GM19238 (cell line): ENCODE data around the gene PRPSAP1.

Experiments
- DNase-seq: peaks from one replicate; pipeline ENCODE4 v3.0.0; 2011; ENCODE audit warnings: low spot score; ENCODE audit not compliant: insufficient read length

The PRPSAP1 gene

DNA sequence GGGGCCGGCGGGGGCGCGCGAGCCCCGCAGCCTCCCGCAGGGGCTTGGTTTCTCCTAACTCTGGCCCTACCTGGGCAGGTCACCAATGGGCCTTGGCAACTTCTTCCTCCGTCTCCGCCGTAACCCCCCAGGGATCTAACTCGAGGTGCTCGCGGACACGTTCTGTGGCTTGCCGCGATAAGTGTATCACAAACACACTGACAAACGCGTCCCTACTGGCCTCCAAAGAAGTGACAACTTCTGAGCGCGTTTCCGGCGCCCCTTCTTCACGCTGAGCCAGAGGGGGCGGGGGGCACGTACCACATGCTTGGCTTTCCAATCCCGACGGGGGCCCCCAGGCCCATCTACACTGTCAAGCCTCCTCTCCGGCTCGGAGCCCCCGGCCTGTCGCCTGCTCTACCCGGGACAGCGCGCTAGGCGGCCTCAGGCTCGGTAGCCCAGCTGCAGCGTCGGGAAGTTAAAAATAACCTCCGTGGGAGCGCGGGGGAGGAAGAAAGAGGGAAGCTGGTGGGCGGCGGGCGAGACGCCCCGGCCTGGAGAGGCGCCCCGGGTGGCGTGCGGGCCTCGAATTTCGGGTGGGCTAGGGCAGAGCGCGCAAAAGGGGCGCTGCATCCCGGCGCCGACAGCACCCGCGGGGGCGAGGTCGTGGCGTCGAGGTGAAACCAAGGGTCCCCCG is 30.0 kb upstream of the PRPSAP1 start:
- peak; percentile 69 for DNase-seq

DNA sequence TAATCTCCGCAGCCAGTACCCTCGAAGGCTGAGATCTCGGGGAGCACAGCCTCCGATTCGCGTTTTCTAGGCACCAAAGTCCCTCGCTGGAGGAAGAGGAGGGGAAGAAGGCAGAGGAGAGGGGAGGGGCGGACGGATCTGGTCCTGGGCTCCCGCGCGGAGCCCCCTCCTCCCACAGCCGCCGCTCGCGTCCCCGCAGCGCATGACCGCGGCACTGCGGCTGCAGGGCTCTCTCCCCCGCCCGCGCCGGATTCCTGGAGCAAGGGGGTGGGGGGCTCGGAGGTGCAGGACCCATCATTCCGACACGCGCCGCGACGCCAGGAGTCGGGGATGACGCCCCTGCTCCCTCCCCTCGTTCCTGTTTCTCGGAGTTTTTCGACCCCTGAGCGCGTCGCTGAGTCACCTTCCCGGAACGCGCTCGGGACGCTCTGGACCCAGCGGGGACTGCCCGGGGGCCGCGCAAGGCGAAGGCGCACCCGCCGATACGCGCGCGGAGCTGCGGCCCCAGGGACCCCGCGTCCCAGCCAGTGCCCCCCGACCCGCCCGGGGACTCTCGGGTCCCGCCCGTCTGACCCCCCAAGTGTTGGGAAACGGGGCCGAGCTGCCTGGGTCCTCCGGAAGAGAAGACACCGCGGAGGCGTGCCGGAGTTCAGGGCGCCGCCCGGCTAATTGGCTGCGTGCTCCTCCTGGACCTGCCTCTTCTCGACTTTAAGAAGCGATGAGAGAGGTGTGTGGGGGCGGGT is 29.3 kb upstream of the PRPSAP1 start:
- peak; percentile 37 for DNase-seq

DNA sequence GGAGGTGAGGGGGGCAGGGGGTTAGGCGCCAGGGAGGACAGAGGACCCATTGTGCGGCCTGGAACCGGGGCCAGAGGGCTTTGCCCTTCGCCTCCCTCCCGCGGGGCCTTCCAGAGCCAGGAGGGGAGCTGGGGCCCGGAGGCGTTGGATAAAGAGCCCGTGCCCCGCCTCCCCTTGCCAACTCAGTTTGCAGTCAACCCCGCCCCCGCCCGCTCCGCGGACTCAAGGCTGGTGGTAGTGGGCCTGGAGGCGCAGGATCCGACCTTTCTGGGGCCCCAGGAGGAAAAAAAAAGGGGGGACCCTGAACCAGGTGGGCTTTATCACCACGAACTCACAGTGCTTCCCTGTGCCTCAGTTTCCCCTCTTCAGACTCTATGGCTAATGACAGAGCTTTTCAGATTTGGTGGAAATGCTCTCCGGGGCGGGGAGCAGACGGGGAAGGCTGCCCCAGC is 28.7 kb upstream of the PRPSAP1 start:
- DNase-seq = no peak

DNA sequence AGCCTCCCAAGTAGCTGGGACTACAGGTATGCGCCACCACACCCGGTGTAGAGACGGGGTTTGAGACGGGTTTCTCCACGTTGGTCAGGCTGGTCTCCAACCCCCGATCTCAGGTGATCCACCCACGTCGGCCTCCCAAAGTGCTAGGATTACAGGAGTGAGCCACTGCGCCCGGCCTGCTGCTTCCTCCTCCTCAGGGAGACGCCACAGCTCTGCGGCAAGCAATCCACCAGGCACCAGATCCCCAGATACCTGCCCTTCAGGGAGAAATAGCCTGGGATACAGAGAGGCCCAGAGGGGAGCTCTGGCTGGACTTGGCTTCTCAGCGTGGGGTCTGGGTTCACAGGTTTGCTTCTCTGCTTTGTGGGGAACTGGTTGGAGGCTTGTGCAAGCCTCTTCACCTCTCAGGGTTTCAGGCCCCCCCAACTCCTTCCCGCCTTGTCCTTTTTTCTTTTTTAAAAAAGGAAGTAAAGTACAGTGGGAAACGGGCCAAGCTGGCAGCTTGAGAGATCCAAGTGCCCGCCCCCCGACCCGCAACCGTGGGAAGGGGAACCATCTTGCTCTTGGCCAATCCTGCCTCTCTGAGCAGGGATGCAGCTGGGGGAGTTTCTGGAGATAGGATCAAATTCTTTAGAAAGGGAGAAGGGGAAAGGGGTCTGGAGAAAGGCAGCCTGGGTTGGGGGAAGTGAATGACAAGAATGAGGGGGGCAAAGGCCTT is 28.1 kb upstream of the PRPSAP1 start:
- DNase-seq = no peak

DNA sequence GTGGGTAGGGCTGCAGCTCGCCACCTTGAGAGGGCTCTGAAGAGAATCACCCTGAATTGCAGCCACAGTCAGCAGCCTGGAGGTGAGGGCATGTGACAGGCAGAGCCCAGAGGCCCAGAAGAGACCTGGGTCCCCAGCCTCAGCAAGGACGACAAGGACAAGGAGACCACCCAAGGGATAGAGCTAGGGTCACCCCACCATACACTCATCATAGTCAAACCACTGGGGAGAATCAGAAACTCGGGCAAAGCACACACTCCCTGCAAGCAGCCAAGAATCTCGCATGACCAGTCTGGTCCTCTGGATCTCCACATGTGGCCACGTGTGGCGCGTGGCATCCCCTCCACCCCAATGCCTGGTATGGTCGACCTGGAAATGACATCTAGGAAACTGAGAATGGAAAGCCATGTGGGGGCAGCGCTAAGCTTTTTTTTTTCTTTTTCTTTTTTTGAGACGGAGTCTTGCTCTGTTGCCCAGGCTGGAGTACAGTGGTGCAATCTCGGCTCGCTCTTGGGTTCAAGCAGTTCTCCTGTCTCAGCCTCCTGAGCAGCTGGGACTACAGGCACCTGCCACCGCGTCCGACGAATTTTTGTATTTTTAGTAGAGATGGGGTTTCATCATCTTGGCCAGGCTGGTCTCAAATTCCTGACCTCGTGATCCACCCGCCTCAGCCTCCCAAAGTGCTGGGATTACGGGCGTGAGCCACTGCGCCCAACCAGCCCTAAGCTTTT is 26.1 kb upstream of the PRPSAP1 start:
- no peak for DNase-seq

DNA sequence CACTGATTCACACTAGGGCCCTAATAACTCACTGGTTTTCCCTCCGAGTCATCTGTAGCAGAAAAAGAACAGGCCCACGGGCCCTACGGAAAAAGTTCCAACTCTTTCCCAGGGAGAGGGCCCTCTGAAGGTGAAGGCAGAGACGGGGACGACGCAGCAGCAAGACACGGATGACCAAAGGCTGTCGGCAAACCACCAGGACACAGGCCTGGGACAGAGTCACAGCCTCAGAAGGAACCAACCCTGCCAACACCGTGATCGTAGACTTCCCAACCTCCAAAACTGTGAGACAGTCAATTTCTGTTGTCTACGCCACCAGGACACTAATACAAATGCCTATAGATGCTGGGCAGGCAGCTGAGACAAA is 25.5 kb upstream of the PRPSAP1 start:
- DNase-seq = no peak

DNA sequence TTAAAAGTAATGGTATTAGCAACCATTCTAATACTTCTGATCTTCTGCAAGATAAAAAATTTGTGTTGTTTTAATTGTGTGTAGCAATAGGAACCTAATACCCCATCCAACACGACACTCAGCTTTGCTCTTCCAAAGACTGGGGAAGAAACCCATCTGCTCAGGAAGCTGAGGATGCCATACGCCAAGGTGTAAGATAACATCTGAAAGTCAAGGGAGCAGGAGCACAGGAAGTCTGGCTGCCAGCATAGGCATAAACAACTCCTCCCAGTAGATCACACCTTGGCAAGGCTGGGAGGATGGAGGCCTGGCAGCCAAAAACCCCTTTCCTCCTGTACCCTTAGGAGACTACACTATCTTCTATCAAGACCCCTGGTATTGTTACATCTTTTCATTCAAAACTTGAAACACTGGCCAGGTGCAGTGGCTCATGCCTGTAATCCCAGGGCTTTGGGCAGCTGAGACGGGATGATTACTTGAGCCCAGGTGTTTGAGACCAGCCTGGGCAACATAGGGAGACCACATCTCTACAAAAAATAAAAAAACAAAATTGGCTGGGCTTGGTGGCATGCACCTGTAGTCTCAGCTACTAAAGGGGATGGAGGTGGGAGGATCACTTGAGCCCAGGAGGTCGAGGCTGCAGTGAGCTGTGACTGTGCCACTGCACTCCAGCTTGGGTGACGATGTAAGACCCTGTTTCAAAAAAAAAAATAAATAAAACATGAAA is 25.0 kb upstream of the PRPSAP1 start:
- no peak for DNase-seq

DNA sequence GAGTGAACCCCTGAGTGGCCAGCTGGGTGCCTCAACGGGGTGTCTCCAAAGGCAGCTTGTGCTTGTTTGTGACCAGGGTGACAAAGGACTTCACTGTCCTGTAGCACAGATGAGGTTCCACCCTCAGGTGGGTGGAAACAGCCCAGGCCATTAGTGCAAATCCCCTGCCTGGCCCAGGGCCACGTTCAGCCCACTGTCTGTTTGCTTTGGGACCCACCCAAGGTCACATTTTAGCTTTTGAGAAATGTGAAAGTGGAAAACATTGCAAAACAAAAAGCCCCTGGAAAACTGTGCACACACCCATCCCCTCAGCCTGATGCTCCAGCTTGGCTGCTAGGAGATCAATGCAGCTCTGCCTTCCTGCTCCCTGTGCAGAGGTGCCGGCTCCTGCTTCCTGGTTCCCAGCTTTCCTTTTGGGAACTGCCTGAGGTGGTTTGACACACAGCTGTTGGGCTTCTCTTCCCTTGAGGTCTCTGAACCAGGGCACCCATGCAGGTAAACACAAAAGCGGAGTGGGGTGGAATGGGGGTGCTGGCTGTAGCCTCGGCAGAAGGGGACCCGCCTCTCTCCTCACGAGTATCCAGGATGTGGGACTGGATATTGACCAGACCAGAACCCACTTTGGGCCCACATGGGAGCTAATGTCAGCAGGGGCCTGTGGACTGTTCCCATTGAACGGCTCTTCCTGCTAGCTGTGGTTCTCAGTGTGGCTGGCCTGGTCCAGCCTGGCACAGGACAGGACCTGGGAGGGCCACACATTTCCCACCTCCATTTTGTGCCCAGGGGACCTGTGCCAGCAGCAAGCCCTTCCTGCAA is 22.8 kb upstream of the PRPSAP1 start:
- DNase-seq = no peak

DNA sequence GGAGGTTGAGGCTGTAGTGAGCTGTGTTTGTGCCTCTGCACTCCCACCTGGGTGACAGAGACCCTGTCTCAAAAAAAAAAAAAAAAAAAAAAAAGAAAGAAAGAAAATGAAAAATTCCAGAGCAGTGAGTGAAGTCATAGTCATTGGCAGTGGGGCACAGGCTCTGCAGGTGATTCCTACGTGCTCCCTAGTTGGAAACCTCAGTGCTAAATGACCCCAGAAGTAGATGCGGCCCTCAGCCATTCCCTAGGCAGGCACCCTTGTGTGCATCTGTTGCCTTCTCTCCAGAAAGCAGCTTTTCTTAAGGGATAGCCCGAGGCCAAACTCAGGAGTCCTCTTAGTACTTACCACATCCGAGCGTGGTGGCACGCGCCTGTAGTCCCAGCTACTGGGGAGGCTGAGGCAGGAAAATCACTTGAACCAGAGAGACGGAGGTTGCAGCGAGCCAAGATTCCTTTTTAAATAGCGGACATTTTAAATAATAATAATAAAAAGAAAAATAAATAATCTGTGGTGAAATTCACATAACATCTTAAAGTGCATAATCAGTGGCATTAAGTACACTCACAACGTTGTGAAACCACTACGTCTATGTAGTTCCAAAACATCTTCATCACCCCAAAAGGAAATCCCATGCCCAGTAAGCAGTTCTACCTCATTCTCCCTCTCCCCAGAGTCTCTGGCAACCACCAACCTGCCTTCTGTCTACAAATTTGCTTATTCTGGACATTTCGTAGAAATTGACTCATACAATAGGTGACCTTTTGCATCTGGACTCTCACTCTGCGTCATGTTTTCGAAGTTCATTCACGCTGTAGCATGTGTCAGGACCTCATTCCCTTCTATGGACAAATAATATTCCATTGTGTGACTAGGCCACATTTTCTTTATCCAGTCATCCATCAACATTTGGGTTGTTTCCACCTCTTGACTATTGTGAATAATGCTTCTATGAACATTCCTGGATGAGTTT is 18.2 kb upstream of the PRPSAP1 start:
- DNase-seq = no peak

DNA sequence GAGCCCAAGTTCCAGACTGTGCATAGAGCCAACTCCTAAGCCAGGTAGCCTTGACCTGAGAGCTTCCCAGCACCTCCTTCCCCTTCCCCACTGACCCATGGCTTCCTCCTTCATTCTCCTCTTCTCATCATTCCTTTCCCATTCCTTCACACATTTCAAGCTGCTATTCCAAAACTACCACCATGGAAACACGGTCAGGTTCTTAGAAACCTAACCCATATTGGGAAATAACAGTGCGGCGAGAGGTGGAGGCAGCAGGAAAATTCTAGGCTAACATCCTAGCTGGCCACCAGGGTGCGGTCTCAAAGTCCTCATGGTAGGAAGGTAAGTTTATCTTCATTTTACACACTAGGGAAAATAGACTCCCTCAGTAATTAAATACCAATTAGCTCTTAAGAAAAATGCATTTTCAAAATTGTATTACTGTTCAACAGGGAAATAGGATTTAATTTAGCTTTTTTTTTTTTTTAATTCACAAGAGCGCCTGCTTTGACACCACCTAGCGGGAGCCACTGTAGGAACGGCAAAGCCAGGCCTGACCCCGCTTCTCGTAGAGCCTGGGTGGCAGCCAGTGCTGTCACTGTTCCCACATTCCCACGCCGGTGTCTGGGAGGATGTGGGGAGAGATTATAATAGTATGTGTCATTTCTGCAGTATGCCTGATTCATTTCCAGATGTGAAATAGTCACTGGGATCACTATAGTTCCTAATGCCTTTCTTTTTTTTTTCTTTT is 16.7 kb upstream of the PRPSAP1 start:
- no peak for DNase-seq

DNA sequence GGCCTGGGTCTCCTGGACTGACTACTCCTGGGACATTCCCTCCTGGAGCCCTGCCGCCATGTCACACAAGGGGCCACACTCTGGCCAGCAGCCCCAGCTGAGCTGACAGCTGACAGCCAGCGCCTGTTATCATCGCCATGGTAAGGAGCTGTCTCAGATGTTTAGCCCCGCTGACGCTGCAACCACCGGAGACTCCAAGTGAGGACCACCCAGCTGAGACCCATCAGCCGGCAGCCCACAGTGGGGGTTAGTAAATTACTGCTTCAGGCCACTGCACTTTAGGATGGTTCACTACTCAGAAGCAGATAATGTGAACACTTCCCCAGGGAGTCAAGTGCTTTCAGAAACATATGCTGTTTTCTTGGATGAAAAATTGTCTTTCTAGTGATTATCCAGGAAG is 16.1 kb upstream of the PRPSAP1 start:
- DNase-seq = no peak

DNA sequence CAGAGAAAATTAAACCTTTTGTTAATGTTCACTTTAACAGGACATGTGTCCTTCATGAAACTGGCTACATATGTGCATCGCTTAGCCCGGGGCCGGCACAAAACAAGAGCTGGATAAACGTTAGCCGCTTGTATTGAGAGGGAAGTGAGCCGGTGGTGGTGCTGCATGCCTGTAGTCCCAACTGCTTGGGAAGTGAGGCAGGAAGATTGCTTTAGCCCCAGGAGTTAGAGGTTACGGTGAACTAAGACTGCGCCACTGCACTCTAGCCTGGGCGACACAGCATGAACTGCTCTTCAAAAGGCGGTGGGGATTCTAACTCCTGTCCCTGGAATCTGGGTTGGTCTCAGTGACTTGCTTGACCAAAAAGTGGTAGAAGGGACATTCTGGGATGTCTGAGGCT is 15.7 kb upstream of the PRPSAP1 start:
- no peak for DNase-seq

DNA sequence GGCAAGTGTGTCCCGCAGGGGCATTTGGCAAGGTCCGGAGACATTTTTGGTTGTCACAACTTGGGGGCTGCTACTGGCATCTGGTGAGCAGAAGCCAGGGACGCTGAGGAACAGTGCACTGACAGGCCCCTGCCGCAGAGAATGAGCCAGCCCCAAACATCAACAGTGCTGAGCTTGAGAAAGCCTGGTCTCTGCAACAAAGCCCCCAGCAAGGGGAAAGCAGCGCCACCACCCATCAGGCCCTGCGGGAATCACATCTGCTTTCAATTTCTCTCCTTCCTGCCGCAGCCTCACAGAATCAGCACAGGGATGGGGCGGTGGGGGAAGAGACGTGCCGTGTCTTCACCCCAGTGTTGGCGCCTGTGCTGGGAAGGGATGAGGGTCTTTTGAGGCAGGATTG is 14.8 kb upstream of the PRPSAP1 start:
- no peak for DNase-seq

DNA sequence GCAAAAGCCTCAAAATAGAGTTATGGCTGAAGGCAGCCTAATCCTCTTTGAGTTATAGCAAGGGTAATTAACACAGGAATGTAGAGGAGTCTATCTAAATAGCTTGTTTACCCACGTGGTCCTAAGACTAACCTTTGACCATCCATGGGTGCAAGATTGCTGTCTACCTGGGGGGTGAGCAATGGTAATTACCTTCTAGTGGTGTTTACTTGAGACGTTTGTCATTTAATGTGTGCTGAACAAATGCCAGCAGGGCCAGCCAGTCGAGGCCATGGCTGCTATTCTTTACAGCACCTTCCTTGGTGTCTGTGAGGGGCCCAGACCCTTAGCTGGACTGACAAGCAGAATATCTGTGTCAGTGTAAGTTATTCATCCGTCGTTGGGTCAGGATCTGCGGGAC is 13.9 kb upstream of the PRPSAP1 start:
- no peak for DNase-seq

DNA sequence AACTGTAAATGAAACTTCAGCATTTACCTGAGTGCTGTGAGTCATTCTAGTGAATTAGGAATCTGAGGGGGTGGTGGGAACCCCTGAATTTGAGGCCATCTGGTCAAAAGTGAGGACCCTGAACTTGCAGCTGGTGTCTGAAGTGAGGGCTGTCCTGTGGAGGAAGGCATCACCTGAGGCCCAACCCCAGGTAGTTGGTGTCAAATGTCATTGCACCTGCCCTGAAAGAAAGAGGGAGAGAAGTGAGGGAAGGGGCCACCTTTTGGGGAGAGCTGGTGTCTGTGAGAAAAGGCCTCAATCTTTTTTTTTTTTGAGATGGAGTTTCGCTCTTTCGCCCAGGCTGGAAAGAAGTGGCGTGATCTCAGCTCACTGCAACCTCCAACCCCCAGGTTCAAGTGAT is 12.5 kb upstream of the PRPSAP1 start:
- no peak for DNase-seq

DNA sequence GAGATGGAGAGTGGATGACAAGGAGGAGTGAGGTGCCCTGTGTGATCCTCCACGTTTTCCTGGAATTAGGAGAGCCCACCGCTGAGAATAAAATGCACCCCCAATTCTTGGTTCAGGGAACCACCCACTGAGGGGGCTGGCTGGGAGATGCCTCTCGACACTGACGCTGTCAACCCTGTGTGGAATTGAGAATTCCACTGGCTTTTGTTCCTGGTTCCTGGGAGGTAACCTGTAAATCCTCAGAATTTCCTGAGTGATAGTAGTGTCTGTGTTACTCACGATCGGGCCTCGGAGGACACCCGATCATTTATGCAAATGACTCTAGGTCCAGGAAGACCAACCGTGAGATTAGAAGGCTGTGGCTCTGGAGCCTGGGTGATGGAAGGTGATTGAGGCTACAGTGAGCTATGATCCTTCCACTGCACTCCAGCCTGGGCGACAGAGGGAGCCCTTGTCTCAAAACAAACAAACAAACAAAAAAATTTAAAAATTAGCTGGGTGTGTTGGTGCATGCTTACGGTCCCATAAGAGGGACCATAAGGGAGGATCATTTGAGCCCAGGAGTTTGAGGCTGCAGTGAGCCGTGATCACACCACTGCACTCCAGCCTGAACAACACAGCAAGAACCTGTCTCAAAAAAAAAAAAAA is 11.7 kb upstream of the PRPSAP1 start:
- DNase-seq = no peak

DNA sequence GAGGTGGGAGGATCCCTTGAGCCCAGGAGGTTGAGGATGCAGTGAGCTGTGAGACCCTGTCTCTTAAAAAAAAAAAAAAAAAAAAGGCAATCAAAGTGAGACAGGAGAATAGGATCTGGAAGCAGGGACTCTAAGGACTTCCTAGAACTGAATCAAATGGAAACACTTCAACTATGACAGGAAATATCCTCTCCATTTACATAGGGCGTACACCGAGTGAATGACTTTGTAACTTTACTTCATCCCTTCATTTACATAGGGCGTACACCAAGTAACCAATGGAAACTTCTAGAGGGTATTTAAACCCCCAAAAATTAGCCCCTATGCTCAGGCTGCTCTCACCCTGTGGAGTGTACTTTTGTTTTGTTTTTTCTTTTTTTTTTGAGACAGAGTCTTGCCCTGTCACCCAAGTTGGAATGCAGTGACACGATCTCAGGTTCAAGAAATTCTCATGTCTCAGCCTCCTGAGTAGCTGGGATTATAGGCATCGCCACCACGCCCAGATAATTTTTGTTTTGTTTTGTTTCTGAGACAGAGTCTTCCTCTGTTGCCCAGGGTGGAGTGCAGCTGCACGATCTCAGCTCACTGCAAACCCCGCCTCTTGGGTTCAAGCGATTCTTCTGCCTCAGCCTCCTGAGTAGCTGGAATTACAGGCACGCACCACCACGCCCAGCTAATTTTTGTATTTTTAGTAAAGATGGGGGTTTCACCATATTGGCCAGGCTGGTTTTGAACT is 9.6 kb upstream of the PRPSAP1 start:
- no peak for DNase-seq
